Testis (tissue), 2 donors: ENCODE data around the gene ANTXR1.

ENCODE experiments used
- CTCF ChIP-seq, 3 experiments: fragments of 450-650 bp in 2 of 3; fragments of 200-600 bp in 1 of 3; sonication (generic) in 1 of 3; IDR thresholded peaks; one replicate each; pipeline ENCODE4 v1.5.1; 2016 to 2019; ENCODE audit warnings: antibody characterized with exemption in 3 of 3, mild to moderate bottlenecking in 2 of 3, moderate library complexity in 1 of 3
- POLR2A ChIP-seq: fragments of 450-650 bp; IDR thresholded peaks from one replicate; pipeline ENCODE4 v1.6.1; 2017; ENCODE audit warnings: antibody characterized with exemption, mild to moderate bottlenecking, moderate library complexity

- no peak for TF ChIP-seq CTCF (IDR thresholded peaks at IDR 0.05)
- TF ChIP-seq POLR2A = no peak
Measured at GRCh38 chr2:69231612-69232277, 218.8 kb downstream of the ANTXR1 start.
